DND-41 (cell line): Measurements from ENCODE around the gene KRTAP10-12.

Source experiments
- ATAC-seq: fragments of 200-7000 bp; cut with Tn5 transposase; 3 replicates; pipeline ENCODE4 v1.9.1; 2021; ENCODE audit warnings: low read depth; ENCODE audit not compliant: insufficient read depth
- DNase-seq: peaks from one replicate; pipeline ENCODE4 v3.0.0-alpha.2; 2020
- H2AFZ ChIP-seq: 2 replicates; pipeline ENCODE4 v1.6.0; 2012; ENCODE audit warnings: low read depth, low read length
- H3K27ac ChIP-seq: 2 replicates; pipeline ENCODE4 v1.5.1; 2012; ENCODE audit warnings: low read length, inconsistent platforms
- H3K27me3 ChIP-seq: fragments of 200-600 bp; sonication (generic); 2 replicates; pipeline ENCODE4 v1.6.0; 2012; ENCODE audit warnings: low read length, mild to moderate bottlenecking, inconsistent platforms; ENCODE audit not compliant: insufficient read depth, poor library complexity
- H3K36me3 ChIP-seq: 2 replicates; pipeline ENCODE4 v1.5.1; 2012; ENCODE audit warnings: low read length, inconsistent platforms; ENCODE audit not compliant: insufficient read depth
- H3K4me1 ChIP-seq: 2 replicates; pipeline ENCODE4 v1.5.1; 2012; ENCODE audit warnings: mild to moderate bottlenecking, low read length; ENCODE audit not compliant: insufficient read depth
- H3K4me2 ChIP-seq: 2 replicates; pipeline ENCODE4 v1.6.0; 2012; ENCODE audit warnings: mild to moderate bottlenecking, moderate library complexity, low read length, inconsistent platforms; ENCODE audit not compliant: insufficient read depth
- H3K4me3 ChIP-seq, 2 experiments: fragments of 200-600 bp in 1 of 2; shearing (Covaris generic) in 1 of 2; 2 replicates each; pipeline ENCODE4 v1.5.1; 2012 to 2016; ENCODE audit warnings: inconsistent platforms in 2 of 2, low read length in 2 of 2, mild to moderate bottlenecking in 2 of 2, low read depth in 1 of 2, moderate library complexity in 1 of 2
- H3K79me2 ChIP-seq: 2 replicates; pipeline ENCODE4 v1.6.0; 2012; ENCODE audit warnings: low read length, inconsistent platforms; ENCODE audit not compliant: insufficient read depth
- H3K9ac ChIP-seq: 2 replicates; pipeline ENCODE4 v1.6.0; 2012; ENCODE audit warnings: low read depth, mild to moderate bottlenecking, inconsistent platforms, low read length, moderate library complexity
- H3K9me3 ChIP-seq: 2 replicates; pipeline ENCODE4 v1.5.1; 2012; ENCODE audit warnings: low read length, moderate library complexity, mild to moderate bottlenecking, inconsistent platforms; ENCODE audit not compliant: insufficient read depth, severe bottlenecking
- H4K20me1 ChIP-seq: 2 replicates; pipeline ENCODE4 v1.6.0; 2012; ENCODE audit warnings: low read length; ENCODE audit not compliant: insufficient read depth
- CTCF ChIP-seq: IDR thresholded peaks from 2 replicates; pipeline ENCODE4 v1.5.1; 2012; ENCODE audit warnings: borderline replicate concordance, low read length, moderate library complexity, mild to moderate bottlenecking; ENCODE audit not compliant: poor library complexity, severe bottlenecking; ENCODE audit errors: extremely low read depth
- EZH2 ChIP-seq: IDR thresholded peaks from 3 replicates; pipeline ENCODE4 v1.6.1; 2012; ENCODE audit warnings: borderline replicate concordance, low read depth, mild to moderate bottlenecking, moderate library complexity, low read length, inconsistent platforms; ENCODE audit not compliant: severe bottlenecking

The KRTAP10-12 gene

GRCh38 chr21:44738621-44739020 lies 41.6 kb downstream of the KRTAP10-12 start:
- Histone ChIP-seq H3K27me3 (no peaks in the 10 kb centered on the region), H3K27ac (no peak overlapping the region)

GRCh38 chr21:44739316-44739715 lies 42.3 kb downstream of the KRTAP10-12 start:
- TF ChIP-seq CTCF (no peak), EZH2 (no peak)
- H3K4me1 ChIP-seq, result no peaks in the 10 kb centered on the region
- H3K4me3 ChIP-seq, result no peak overlapping the region
- DNase-seq, result no peak
- peaks cover 24% of the 10 kb centered on the region for H3K9me3 ChIP-seq
- no peak overlapping the region for H3K27ac ChIP-seq
- H3K79me2 ChIP-seq, result no peaks in the 10 kb centered on the region
- H3K9ac ChIP-seq, result no peak overlapping the region
- no peaks in the 10 kb centered on the region for H3K27me3 ChIP-seq
- ATAC-seq, result no peak
- no peak overlapping the region for H3K4me2 ChIP-seq
- H4K20me1 ChIP-seq, result no peaks in the 10 kb centered on the region
- no peak overlapping the region for H2AFZ ChIP-seq
- no peaks in the 10 kb centered on the region for H3K36me3 ChIP-seq

More at GRCh38 chr21:44738621-44739020, 41.6 kb downstream of the KRTAP10-12 start:
- Histone ChIP-seq H3K9me3 (peaks cover 24% of the 10 kb centered on the region), H3K4me3 (no peak overlapping the region), H3K9ac (no peak overlapping the region), H3K79me2 (no peaks in the 10 kb centered on the region), H3K4me1 (no peaks in the 10 kb centered on the region), H2AFZ (no peak overlapping the region), H3K4me2 (no peak overlapping the region), H3K36me3 (no peaks in the 10 kb centered on the region), H4K20me1 (no peaks in the 10 kb centered on the region)
- DNase-seq, result no peak
- TF ChIP-seq CTCF (no peak), EZH2 (no peak)
- ATAC-seq, result no peak

DNA sequence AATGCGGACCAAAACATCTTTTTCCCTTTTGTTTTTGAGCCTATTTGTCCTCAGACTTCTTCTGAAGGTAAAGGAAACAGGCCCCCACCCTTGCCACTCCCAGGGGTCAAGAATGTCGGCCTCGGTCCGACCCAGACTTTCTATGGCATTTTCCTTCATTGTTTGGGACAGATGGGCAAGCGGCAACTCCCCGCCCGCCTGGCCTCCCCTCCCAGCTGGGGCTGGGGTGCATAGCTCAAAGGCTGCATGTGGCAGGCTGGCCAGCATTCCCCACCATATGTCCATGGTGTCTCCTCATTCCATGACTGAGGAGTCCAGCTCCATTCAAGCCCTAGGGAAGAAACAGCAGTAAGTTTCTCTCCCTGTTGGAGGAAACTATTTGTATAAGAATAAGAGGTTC lies 43.8 kb downstream of the KRTAP10-12 start:
- H2AFZ ChIP-seq, result no peak overlapping the region
- no peak overlapping the region for H3K4me3 ChIP-seq
- H3K36me3 ChIP-seq, result no peaks in the 10 kb centered on the region
- DNase-seq, result no peak
- H3K9ac ChIP-seq, result no peak overlapping the region
- no peaks in the 10 kb centered on the region for H3K27me3 ChIP-seq
- H3K4me1 ChIP-seq, result no peaks in the 10 kb centered on the region
- H3K9me3 ChIP-seq, result peaks cover 22% of the 10 kb centered on the region
- no peak for ATAC-seq
- H4K20me1 ChIP-seq, result no peaks in the 10 kb centered on the region
- H3K79me2 ChIP-seq, result no peaks in the 10 kb centered on the region
- no peak for TF ChIP-seq EZH2
- TF ChIP-seq CTCF, result no peak
- no peak overlapping the region for H3K27ac ChIP-seq
- no peak overlapping the region for H3K4me2 ChIP-seq

DNA sequence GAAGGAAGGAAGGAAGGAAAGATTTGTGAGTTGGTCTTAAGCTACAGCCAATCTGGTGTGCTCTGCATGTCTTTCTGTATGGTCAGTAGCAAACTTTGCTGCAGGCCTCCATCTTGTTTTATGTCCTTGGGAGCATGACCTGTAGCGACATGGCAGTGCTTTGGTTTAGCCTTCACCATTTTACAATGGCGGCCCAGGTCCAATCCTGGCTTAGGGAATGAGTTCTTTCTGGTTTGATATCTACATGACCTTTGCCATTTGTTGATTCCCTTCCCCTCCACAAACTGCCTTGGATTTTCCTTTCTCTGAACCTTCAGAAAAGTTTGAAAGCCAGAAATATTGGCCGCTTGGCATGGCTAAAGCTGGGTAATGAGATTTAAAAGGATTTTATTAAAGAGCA lies 44.9 kb downstream of the KRTAP10-12 start:
- TF ChIP-seq CTCF (no peak), EZH2 (no peak)
- Histone ChIP-seq H3K9ac (no peak overlapping the region), H2AFZ (no peak overlapping the region), H3K27me3 (no peaks in the 10 kb centered on the region), H3K27ac (no peak overlapping the region), H3K4me3 (no peak overlapping the region), H3K4me1 (no peaks in the 10 kb centered on the region), H3K4me2 (no peak overlapping the region), H4K20me1 (no peaks in the 10 kb centered on the region), H3K9me3 (peaks cover 20% of the 10 kb centered on the region), H3K36me3 (no peaks in the 10 kb centered on the region), H3K79me2 (no peaks in the 10 kb centered on the region)
- DNase-seq, result no peak
- ATAC-seq, result no peak
